Measurements from ENCODE around the gene SGSH. TPM values are rescaled to one million over a fixed set of nuclear protein-coding genes. Genes with fewer than 3 reads are reported as not detected.
"Not testable (repeated sequence)": the region's sequence is repeated elsewhere in the genome, so short reads cannot be mapped to it uniquely, and the experiment has no call there.

SGSH gene
- total RNA-seq, 2 donors from 2014 or later = 40.4 to 42.5 TPM

- Mint-ChIP-seq H3K9me3 (no peaks in the 10 kb centered on the region), H3K27me3 (ENCODE audit: insufficient read depth) (no peaks in the 10 kb centered on the region), H3K4me3 (peak overlapping the region; percentile 64), H3K36me3 (ENCODE audit: low read depth) (peaks cover 7% of the 10 kb centered on the region), H3K4me1 (peaks cover 31% of the 10 kb centered on the region), H3K27ac (peak overlapping the region; percentile 88)
- Histone ChIP-seq H3K27me3 (ENCODE audit: control insufficient read depth, insufficient read depth, low read length, poor library complexity, severe bottlenecking) (no peaks in the 10 kb centered on the region), H3K4me3 (ENCODE audit: low read length) (peak overlapping the region; percentile 58), H3K9ac (ENCODE audit: extremely low read depth, low read length, poor library complexity, severe bottlenecking) (peak overlapping the region; percentile 11), H3K36me3 (ENCODE audit: control insufficient read depth, insufficient read depth, low read length) (peaks cover 5% of the 10 kb centered on the region), H3K27ac (ENCODE audit: low read depth, low read length) (no peak overlapping the region), H3K9me3 (ENCODE audit: control insufficient read depth, low read length) (no peaks in the 10 kb centered on the region), H3K4me1 (ENCODE audit: control insufficient read depth, insufficient read depth, low read length) (peaks cover 15% of the 10 kb centered on the region)
- DNase-seq = peak; percentile 94
- peak; percentile 14 for TF ChIP-seq CTCF (conservative IDR thresholded peaks at IDR 0.05)
- 6 to 15% methylated on average over 14 to 57 of the region's 63 CpGs for WGBS, 2 experiments (ENCODE audit: insufficient coverage in 1 of 2, insufficient read length in 1 of 2)
Measured at GRCh38 chr17:80260069-80260535, 40.0 kb upstream of the SGSH start.

DNA sequence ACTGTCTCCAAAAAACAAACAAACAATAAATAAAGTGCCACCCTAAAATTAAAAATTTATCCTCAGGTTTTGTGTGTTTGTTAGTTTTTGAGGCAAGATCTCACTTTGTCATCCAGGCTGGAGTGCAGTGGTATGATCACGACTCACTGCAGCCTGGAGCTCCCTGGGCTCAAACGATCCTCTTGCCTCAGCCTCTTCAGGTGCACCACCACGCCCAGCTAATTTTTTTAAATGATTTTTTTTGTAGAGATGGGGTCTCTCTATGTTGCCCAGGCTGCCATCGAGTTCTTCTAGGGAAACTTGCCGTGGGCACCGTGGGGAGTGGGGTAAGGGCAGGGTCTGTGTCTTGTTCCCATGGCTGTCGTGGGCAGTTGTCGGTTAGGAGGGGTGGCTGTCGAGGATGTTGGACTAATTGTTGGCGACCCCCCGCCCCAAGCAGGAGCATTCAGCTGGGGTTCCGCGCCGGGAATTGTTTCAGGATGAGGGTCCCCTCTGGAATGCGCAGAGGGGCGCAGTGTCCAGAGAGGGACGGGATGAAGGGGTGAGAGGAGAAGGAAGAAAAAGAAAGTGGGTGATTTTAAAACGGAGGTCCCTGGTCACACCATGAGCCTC is 39.4 kb upstream of the SGSH start:
- H3K9me3 Mint-ChIP-seq = no peaks in the 10 kb centered on the region
- peak overlapping the region; percentile 11 for H3K9ac ChIP-seq (ENCODE audit: extremely low read depth, low read length, poor library complexity, severe bottlenecking)
- H3K4me3 Mint-ChIP-seq = peak overlapping the region; percentile 64
- peak overlapping the region; percentile 88 for H3K27ac Mint-ChIP-seq
- peaks cover 15% of the 10 kb centered on the region for H3K4me1 ChIP-seq (ENCODE audit: control insufficient read depth, insufficient read depth, low read length)
- H3K9me3 ChIP-seq (ENCODE audit: control insufficient read depth, low read length) = no peaks in the 10 kb centered on the region
- peaks cover 7% of the 10 kb centered on the region for H3K36me3 Mint-ChIP-seq (ENCODE audit: low read depth)
- H3K4me1 Mint-ChIP-seq = peaks cover 31% of the 10 kb centered on the region
- no peaks in the 10 kb centered on the region for H3K27me3 ChIP-seq (ENCODE audit: control insufficient read depth, insufficient read depth, low read length, poor library complexity, severe bottlenecking)
- 81 to 89% methylated on average over 16 to 18 of the region's 18 CpGs for WGBS, 2 experiments (ENCODE audit: insufficient coverage in 1 of 2, insufficient read length in 1 of 2)
- H3K4me3 ChIP-seq (ENCODE audit: low read length) = peak overlapping the region; percentile 58
- no peaks in the 10 kb centered on the region for H3K27me3 Mint-ChIP-seq (ENCODE audit: insufficient read depth)
- DNase-seq = no peak
- peaks cover 5% of the 10 kb centered on the region for H3K36me3 ChIP-seq (ENCODE audit: control insufficient read depth, insufficient read depth, low read length)
- no peak for TF ChIP-seq CTCF (conservative IDR thresholded peaks at IDR 0.05)
- H3K27ac ChIP-seq (ENCODE audit: low read depth, low read length) = no peak overlapping the region

- H3K27ac Mint-ChIP-seq = peak overlapping the region; percentile 56
- 81 to 95% methylated on average over 2 of the region's 2 CpGs for WGBS, 2 experiments (ENCODE audit: insufficient coverage in 1 of 2, insufficient read length in 1 of 2)
- H3K27me3 Mint-ChIP-seq (ENCODE audit: insufficient read depth); H3K9me3 Mint-ChIP-seq; H3K36me3 ChIP-seq (ENCODE audit: control insufficient read depth, insufficient read depth, low read length); H3K4me3 Mint-ChIP-seq; H3K4me3 ChIP-seq (ENCODE audit: low read length); H3K9me3 ChIP-seq (ENCODE audit: control insufficient read depth, low read length); H3K9ac ChIP-seq (ENCODE audit: extremely low read depth, low read length, poor library complexity, severe bottlenecking); H3K27ac ChIP-seq (ENCODE audit: low read depth, low read length); H3K27me3 ChIP-seq (ENCODE audit: control insufficient read depth, insufficient read depth, low read length, poor library complexity, severe bottlenecking): not testable (repeated sequence)
- peaks cover 31% of the 10 kb centered on the region for H3K4me1 Mint-ChIP-seq
- peaks cover 15% of the 10 kb centered on the region for H3K4me1 ChIP-seq (ENCODE audit: control insufficient read depth, insufficient read depth, low read length)
- peaks cover 15% of the 10 kb centered on the region for H3K36me3 Mint-ChIP-seq (ENCODE audit: low read depth)
- peak; percentile 60 for DNase-seq
Measured at GRCh38 chr17:80258296-80258695, 38.2 kb upstream of the SGSH start.
